GM12878 (cell line): ENCODE data around the gene TRUB1. TPM values are rescaled to one million over a fixed set of nuclear protein-coding genes. Genes with fewer than 3 reads are reported as not detected.

Experiments used
- ATAC-seq: fragments of 200-7000 bp; cut with Tn5 transposase; 3 replicates; pipeline ENCODE4 v1.9.1; 2020; ENCODE audit warnings: mild to moderate bottlenecking, moderate library complexity
- BruUV-seq: library from RNA; stranded (reverse); fragments of 400-500 nt; replicated peaks from 2 replicates; lab custom pipeline; 2021; lab: Mats Ljungman, UMichigan
- CTCF ChIA-PET: fragments of 300-600 bp; sonication (Branson Sonifier 250); formaldehyde crosslinking; extraction: SDS; loops from one replicate; lab custom pipeline; 2021; ENCODE audit warnings: inconsistent platforms; lab: Yijun Ruan, JAX
- POLR2A ChIA-PET: fragments of 350-600 bp; formaldehyde crosslinking; extraction: SDS; loops from one replicate; lab custom pipeline; 2021; ENCODE audit warnings: inconsistent platforms; lab: Charles Lee
- RAD21 ChIA-PET: fragments of 300-600 bp; sonication (Branson Sonifier 250); formaldehyde crosslinking; loops from one replicate; lab custom pipeline; 2023; ENCODE audit warnings: antibody characterized with exemption; ENCODE audit not compliant: unreplicated experiment; lab: Charles Lee
- SMC1A ChIA-PET: fragments of 300-600 bp; sonication (Branson Sonifier 250); formaldehyde crosslinking; loops from one replicate; lab custom pipeline; 2023; ENCODE audit not compliant: unreplicated experiment, uncharacterized antibody; lab: Charles Lee
- DNase-seq: peaks from one replicate; pipeline ENCODE4 v3.0.0-alpha.2; 2011; ENCODE audit warnings: low read depth, low spot score
- FAIRE-seq: peaks from 3 replicates; lab custom pipeline; 2011; peaks lifted over from hg19 to GRCh38; lab: Jason Lieb, UNC
- H2AFZ ChIP-seq: 2 replicates; pipeline ENCODE4 v1.6.0; 2011; ENCODE audit warnings: low read depth, low read length, control low read depth; ENCODE audit not compliant: control insufficient read depth
- H3K27ac ChIP-seq: 2 replicates; pipeline ENCODE4 v1.5.1; 2011; ENCODE audit warnings: control low read depth; ENCODE audit not compliant: control insufficient read depth, insufficient read depth
- H3K27me3 ChIP-seq, 2 experiments: replicated peaks in 1 of 2; 2 replicates each; pipeline versions ENCODE4 v1.6.0 to v1.6.1; 2011; ENCODE audit warnings: low read length in 1 of 2; ENCODE audit not compliant: control insufficient read depth in 2 of 2, insufficient read depth in 2 of 2
- H3K36me3 ChIP-seq, 2 experiments: 2 replicates each; pipeline ENCODE4 v1.5.1; 2011; ENCODE audit warnings: low read length in 1 of 2; ENCODE audit not compliant: control insufficient read depth in 2 of 2, insufficient read depth in 2 of 2
- H3K4me1 ChIP-seq: 2 replicates; pipeline ENCODE4 v1.6.1; 2011; ENCODE audit warnings: mild to moderate bottlenecking, low read length, moderate library complexity, mixed read lengths; ENCODE audit not compliant: control insufficient read depth, insufficient read depth
- H3K4me2 ChIP-seq: 2 replicates; pipeline ENCODE4 v1.6.0; 2011; ENCODE audit warnings: control low read depth; ENCODE audit not compliant: control insufficient read depth, insufficient read depth
- H3K4me3 ChIP-seq: fragments of 200-600 bp; sonication (generic); 2 replicates; pipeline ENCODE4 v1.5.1; 2016
- H3K79me2 ChIP-seq: 2 replicates; pipeline ENCODE4 v1.6.0; 2011; ENCODE audit warnings: low read length; ENCODE audit not compliant: control insufficient read depth, insufficient read depth
- H3K9ac ChIP-seq: 2 replicates; pipeline ENCODE4 v1.8.0; 2011; ENCODE audit warnings: low read length, control low read depth, mixed read lengths; ENCODE audit not compliant: control insufficient read depth, insufficient read depth
- H3K9me3 ChIP-seq: replicated peaks from 3 replicates; pipeline ENCODE4 v1.5.1; 2011; ENCODE audit warnings: mild to moderate bottlenecking, low read length; ENCODE audit not compliant: control insufficient read depth, insufficient read depth
- H4K20me1 ChIP-seq: 2 replicates; pipeline ENCODE4 v1.6.0; 2011; ENCODE audit not compliant: control insufficient read depth, insufficient read depth
- ATF2 ChIP-seq: IDR thresholded peaks from 2 replicates; pipeline ENCODE4 v1.6.1; 2012; ENCODE audit warnings: low read length, inconsistent platforms
- CBFB ChIP-seq: IDR thresholded peaks from 2 replicates; pipeline ENCODE4 v1.6.1; 2016; ENCODE audit warnings: antibody characterized with exemption, low read depth
- CEBPB ChIP-seq, 2 experiments: fragments of 150-350 bp in 1 of 2; IDR thresholded peaks; 2 replicates each; pipeline ENCODE4 v1.6.1; 2012 to 2014; ENCODE audit warnings: low read depth in 2 of 2, low read length in 2 of 2, borderline replicate concordance in 1 of 2, inconsistent platforms in 1 of 2
- EED ChIP-seq: sonication (generic); IDR thresholded peaks from 2 replicates; pipeline ENCODE4 v1.6.1; 2016; ENCODE audit warnings: antibody characterized with exemption, low read depth
- MTA3 ChIP-seq: IDR thresholded peaks from 2 replicates; pipeline ENCODE4 v1.6.1; 2012; ENCODE audit warnings: low read length, inconsistent platforms, borderline replicate concordance
- NR2C1 ChIP-seq: fragments of 450-650 bp; IDR thresholded peaks from 2 replicates; pipeline ENCODE4 v1.6.1; 2017; ENCODE audit warnings: antibody characterized with exemption, mild to moderate bottlenecking, moderate library complexity
- POU2F2 ChIP-seq: IDR thresholded peaks from 3 replicates; pipeline ENCODE4 v1.6.1; 2011; ENCODE audit warnings: low read depth, mild to moderate bottlenecking, low read length, borderline replicate concordance
- RBBP5 ChIP-seq: fragments of 200-600 bp; sonication (generic); conservative IDR thresholded peaks from 2 replicates; pipeline ENCODE4 v1.6.1; 2016
- SMAD5 ChIP-seq: IDR thresholded peaks from 2 replicates; pipeline ENCODE4 v1.6.1; 2016; ENCODE audit warnings: antibody characterized with exemption, low read depth
- SPI1 ChIP-seq: IDR thresholded peaks from 2 replicates; pipeline ENCODE4 v1.6.1; 2011; ENCODE audit warnings: low read depth, mild to moderate bottlenecking, low read length, moderate library complexity, borderline replicate concordance; ENCODE audit not compliant: insufficient read depth
- SREBF1 ChIP-seq: IDR thresholded peaks from 2 replicates; pipeline ENCODE4 v1.6.1; 2012; ENCODE audit warnings: mild to moderate bottlenecking, low read length
- TBL1XR1 ChIP-seq: IDR thresholded peaks from 2 replicates; pipeline ENCODE4 v1.6.1; 2012; ENCODE audit warnings: low read depth, low read length, improper control_type of control experiment
- ZNF24 ChIP-seq: fragments of 450-650 bp; IDR thresholded peaks from 2 replicates; pipeline ENCODE4 v1.6.1; 2017; ENCODE audit warnings: antibody characterized with exemption, mild to moderate bottlenecking
- WGBS: methylation state at CpG from one replicate; pipeline ENCODE4 v1.1.6; 2016; ENCODE audit warnings: low lambda C conversion rate; ENCODE audit not compliant: insufficient replicate concordance, insufficient coverage; ENCODE audit errors: missing lambda C conversion rate; 5-methylcytosine and 5-hydroxymethylcytosine counted together
- in situ Hi-C: fragments of 300-500 bp; cut with MboI; formaldehyde crosslinking; loops from 9 replicates; pipeline ENCODE4 v1.14.3; 2018; ENCODE audit warnings: mixed read lengths
- intact Hi-C: fragments of 100-400 bp; cut with micrococcal nuclease; formaldehyde crosslinking; loops from one replicate; pipeline ENCODE4 v1.14.2; 2022; ENCODE audit not compliant: unreplicated experiment
- polyA plus RNA-seq, 11 experiments: library from polyadenylated mRNA; depleted of rRNA in 4 of 11; unstranded in 6 of 11; stranded (reverse) in 5 of 11; fragments of >200 nt; fragmentation: Nextera tagmentation in 4 of 11; fragmentation: Illumina TruSeq in 1 of 11; extraction: Ambion mirVana in 4 of 11; extraction: Trizol in 1 of 11; gene quantifications; 1 replicate in 1 of 11; 2 replicates in 10 of 11; pipeline versions ENCODE4 v1.2.1 to v1.2.3, GENCODE V29; 2011 to 2016; ENCODE audit warnings: inconsistent platforms in 2 of 11, missing spikeins in 2 of 11, low read depth in 1 of 11
- total RNA-seq, 4 experiments: library from RNA; depleted of rRNA in 3 of 4; stranded (reverse); fragments of >200 nt in 3 of 4; fragmentation: Illumina TruSeq in 1 of 4; extraction: Trizol in 1 of 4; gene quantifications; 2 replicates each; pipeline versions ENCODE4 v1.2.1 to v1.2.3, GENCODE V29; 2013 to 2021

Gene TRUB1
- total and polyA plus RNA-seq, 10 of the 15 experiments (the other 5 are each of a cell fraction or from before 2014, with no cell fraction given) = 8.1 to 24.0 (median 15.9) TPM

GRCh38 chr10:114906981-114907380 is 31.0 kb upstream of the TRUB1 start:
- intact Hi-C loops = no loop called here
- WGBS = 23% methylated on average over 3 of the region's 3 CpGs
- Histone ChIP-seq H3K27ac (no peak overlapping the region), H3K36me3 (no peaks in the 10 kb centered on the region), H2AFZ (no peak overlapping the region), H3K27me3 (no peaks in the 10 kb centered on the region), H3K4me3 (no peak overlapping the region), H4K20me1 (no peaks in the 10 kb centered on the region), H3K4me2 (no peak overlapping the region), H3K79me2 (no peaks in the 10 kb centered on the region), H3K9ac (no peak overlapping the region), H3K4me1 (no peaks in the 10 kb centered on the region), H3K9me3 (no peaks in the 10 kb centered on the region)
- ChIA-PET SMC1A (interaction anchor here (0.7 kb wide), 1 partner anchor 1124 kb away, joined by 3 read pairs; no protein-coding TSS in a partner anchor), POLR2A (no interaction called here), RAD21 (no interaction called here), CTCF (interaction anchor here (0.6 kb wide), 1 partner anchor 190 kb away, joined by 5 read pairs; no protein-coding TSS in a partner anchor)
- ATAC-seq = no peak
- no TSS peak for BruUV-seq
- FAIRE-seq = no peak
- TF ChIP-seq CEBPB (IDR thresholded peaks at IDR 0.05; ENCODE audit: borderline replicate concordance in 1 of 2, low read depth in 2 of 2, low read length in 2 of 2) (no peak), SREBF1 (no peak), SMAD5 (no peak), MTA3 (no peak), POU2F2 (no peak), EED (no peak), RBBP5 (no peak), CBFB (no peak), NR2C1 (no peak), ATF2 (no peak), SPI1 (no peak), TBL1XR1 (no peak), ZNF24 (no peak)
- no peak for DNase-seq
- in situ Hi-C loops = no loop called here
